Measurements from ENCODE around the gene RYR2.

Gene RYR2

GRCh38 chr1:237041795-237042525 lies at the start of gene RYR2:
RYR2 (plus strand) TSS chr1:237042184; CDS start chr1:237042522, 338 bp downstream.
- no peak for DNase-seq (ENCODE audit: low read depth, low spot score)

- DNase-seq (ENCODE audit: low read depth, low spot score): no peak
Observed at GRCh38 chr1:236992449-236992848, 49.5 kb upstream of the RYR2 start.

GRCh38 chr1:236994450-236994849 lies 47.5 kb upstream of the RYR2 start:
- no peak for DNase-seq (ENCODE audit: low read depth, low spot score)

DNA sequence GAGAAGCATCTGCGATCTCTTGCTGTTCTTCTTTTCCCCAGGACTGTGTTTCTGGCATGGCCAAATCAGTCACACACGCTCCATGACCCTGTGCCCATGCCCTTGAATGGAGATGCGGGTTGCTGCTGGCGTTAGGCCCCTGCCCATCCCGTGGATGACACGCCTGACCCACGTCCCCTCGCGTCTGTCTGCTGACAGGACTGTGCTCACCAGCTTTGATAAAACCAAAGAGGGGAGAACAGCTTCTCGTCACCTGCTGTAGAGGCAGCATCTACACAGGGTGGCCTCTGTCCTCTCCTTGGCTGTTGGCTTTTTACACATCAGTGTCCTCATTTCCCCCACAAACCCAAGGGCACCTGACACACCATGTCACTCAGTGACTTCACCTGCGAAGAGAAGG lies 44.6 kb upstream of the RYR2 start:
- no peak for DNase-seq (ENCODE audit: low read depth, low spot score)

- DNase-seq (ENCODE audit: low read depth, low spot score): no peak
Observed at GRCh38 chr1:236997882-236998281, 44.1 kb upstream of the RYR2 start.

- no peak for DNase-seq (ENCODE audit: low read depth, low spot score)
Observed at GRCh38 chr1:236998546-236998945, 43.4 kb upstream of the RYR2 start.

GRCh38 chr1:237000191-237000590 lies 41.8 kb upstream of the RYR2 start:
- no peak for DNase-seq (ENCODE audit: low read depth, low spot score)

- no peak for DNase-seq (ENCODE audit: low read depth, low spot score)
Observed at GRCh38 chr1:237003516-237003915, 38.5 kb upstream of the RYR2 start.

DNA sequence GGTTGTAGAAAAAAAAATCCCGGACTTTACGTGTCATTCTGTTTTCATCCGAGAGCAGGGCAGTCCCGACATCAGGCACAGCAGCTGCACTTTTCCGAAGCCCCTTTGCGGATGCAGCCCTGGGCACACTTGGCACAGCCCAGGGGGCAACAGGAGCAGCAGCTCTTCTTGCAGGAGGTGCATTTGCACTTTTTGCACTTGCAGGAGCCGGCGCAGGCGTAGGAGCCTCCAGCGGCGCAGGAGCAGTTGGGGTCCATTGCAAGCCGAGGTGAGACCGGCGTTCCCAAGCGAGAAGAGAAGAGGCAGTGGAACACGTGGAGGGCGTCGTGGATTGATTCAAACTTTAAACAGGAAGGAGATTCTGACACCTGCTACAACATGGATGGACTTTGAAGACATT lies 37.9 kb upstream of the RYR2 start, which contains the start of gene MT1HL1:
Gene MT1HL1, minus strand, starts transcription at position 326 of the 400 bp plus-strand sequence. Its CDS starts 69 bp downstream, at position 257.
- no peak for DNase-seq (ENCODE audit: low read depth, low spot score)

DNA sequence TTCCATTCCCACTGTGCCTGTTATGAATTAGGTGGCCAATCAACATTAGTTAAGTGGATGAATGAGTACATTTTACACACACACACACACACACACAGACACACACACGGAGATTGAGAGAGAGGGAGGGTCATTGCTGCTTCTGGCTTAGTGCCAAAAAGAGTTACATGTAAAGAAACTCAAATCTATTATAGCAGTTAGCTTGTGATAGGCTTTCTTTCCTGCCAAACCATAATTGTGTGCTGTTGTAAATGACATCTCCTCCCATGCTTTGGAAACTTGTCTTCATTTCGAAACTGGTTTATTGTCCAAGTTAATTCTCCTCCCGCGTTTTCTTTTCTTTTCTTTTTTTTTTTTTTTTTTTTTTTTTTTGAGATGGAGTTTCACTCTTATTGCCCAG lies 36.3 kb upstream of the RYR2 start:
- DNase-seq (ENCODE audit: low read depth, low spot score): no peak

DNA sequence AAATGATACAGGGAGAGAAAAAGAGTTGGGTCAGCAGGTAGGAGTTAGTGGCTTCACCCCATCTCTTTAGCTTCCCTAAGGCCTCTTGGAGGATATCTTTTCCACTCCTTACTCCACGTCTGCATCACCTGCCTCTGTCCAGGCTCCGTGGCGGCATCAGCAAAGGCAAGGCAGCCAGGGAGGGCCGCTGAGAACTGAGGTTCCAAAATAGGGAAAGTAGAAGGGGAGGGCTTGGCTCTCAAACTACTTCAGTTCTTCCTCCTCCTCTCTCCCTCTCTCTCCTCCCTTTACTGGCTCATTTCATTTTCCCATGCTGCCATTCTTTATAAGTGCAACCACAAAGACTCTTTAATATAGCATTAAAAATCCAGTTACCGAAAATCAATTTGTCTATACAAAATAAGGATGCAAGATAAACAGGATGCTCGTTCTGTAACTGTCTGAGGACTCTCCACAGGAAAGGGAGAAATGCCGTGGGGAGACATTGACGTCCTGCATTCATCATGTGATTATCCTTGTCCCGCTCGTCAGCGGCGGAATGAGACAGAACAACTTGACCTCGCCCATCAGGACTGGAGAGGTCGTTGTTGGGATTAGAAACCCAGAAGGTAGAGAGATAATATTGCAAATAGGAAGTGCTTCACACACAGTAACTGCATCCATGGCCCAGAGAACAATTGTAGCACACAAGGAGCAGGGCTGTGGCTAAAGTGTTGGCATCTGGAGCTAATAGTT lies 34.7 kb upstream of the RYR2 start:
- DNase-seq (ENCODE audit: low read depth, low spot score): no peak

GRCh38 chr1:237009611-237010010 lies 32.4 kb upstream of the RYR2 start:
- DNase-seq (ENCODE audit: low read depth, low spot score): no peak

DNA sequence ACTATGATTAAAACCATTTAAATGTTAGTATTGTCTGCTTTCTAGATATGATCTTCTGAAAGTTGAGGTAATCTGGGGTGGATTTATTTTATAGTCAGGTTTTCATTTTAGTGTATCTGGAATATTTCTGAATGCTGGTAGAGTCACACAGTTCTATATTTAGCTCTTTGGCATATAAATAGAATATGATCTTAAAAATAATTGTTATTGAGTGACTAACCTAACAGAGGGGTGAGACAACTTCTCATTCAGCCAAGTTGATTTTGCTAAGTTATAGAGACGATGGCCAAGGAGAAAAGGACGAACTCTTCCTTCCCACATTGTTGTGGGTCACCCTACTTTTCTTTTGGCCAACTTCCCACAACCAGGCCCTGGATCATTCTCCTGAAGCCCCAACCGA lies 30.6 kb upstream of the RYR2 start:
- DNase-seq (ENCODE audit: low read depth, low spot score): no peak

DNA sequence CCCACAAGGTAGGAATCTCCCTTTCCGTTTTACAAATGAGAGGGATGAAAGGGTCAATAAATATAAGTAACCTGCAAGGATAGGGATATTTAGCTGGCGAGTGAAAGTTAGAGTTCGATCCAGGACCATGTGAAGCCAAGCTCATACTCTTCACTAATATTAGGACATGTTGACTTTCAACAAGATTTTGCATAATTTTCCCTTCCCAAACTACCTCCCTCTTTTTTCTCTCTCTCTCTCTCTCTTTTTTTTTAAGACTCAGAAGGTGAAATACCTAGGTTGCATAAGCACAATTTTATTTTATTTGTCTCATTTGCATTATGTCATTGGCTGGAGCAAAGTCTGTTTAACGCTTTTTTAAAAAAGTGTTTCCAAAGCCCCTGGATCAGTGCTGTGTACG lies 29.6 kb upstream of the RYR2 start:
- DNase-seq (ENCODE audit: low read depth, low spot score): no peak

- no peak for DNase-seq (ENCODE audit: low read depth, low spot score)
Observed at GRCh38 chr1:237012788-237013383, 29.1 kb upstream of the RYR2 start.

DNA sequence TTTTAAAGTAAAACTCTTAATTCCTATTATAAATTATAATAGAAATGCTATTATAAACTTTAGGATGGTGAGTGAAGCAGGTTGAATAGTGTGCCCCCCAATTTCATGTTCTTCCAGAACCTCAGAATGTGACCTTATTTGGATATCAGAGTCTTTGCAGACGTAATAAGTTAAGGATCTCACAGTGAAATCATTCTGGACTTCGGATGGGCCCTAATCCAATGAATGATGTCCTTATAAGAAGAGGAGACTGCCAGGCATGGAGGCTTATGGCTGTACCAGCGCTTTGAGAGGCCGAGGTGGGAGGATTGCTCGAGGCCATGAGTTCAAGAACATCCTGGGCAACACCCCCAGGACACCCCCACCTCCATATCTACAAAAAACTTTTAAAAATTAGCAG lies 28.4 kb upstream of the RYR2 start:
- no peak for DNase-seq (ENCODE audit: low read depth, low spot score)

DNA sequence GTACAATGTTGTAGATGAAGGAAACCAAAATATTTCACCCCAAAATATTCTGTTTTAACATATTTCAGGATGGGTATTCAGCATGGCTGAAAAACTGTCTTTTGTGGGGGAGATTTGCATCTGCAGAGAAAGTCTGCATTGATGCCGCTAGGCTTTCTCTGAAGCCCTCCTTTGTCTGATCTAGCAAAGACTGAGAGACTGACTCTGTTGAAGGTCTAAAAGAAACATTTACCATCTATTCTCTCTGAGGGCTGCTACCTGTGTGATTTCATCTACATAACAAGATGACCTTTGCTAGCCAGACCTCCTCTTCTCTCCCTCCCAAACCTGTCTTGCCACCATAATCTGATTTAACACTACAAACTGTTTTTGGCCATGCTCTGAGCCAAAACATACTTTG lies 25.4 kb upstream of the RYR2 start:
- no peak for DNase-seq (ENCODE audit: low read depth, low spot score)

DNA sequence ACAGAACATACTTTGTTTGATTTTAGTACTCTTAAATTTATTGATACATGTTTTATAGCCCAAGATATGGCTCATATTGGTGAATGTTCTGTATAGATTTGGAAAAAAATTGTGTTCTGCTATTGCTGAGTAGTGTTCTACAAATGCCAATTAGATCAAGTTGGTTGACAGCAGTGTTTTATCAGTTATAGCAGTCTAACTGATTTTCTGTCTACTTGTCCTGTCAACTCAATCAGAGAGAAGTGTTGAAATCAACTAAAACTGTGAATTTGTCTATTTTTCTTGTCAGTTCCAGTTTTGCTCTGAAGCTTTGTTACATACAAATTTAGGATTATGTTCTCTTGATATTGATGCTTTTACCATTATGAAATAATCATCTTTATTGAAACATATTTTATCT lies 23.1 kb upstream of the RYR2 start:
- DNase-seq (ENCODE audit: low read depth, low spot score): no peak

GRCh38 chr1:237025358-237026074 lies 16.5 kb upstream of the RYR2 start:
- DNase-seq (ENCODE audit: low read depth, low spot score): no peak

DNA sequence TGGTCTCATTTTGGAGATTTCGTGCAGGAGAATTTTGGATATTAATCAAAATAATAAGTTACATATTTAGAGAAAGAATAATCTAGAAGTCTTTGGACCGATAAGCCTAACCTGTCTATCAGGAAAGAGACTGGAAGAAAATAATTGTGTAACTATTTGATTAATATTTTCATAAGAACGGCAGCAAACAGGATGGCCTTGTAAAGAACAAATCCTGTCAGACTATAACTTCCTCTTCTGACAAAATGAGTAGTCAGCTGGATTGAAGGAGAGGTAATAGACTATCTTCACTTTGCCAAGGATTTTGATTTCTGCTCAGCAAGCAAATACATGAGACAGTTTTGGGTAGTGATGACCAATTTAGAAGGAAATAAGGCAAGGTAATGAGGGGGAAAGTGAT lies 12.7 kb upstream of the RYR2 start:
- DNase-seq (ENCODE audit: low read depth, low spot score): no peak

GRCh38 chr1:237029850-237030535 lies 12.0 kb upstream of the RYR2 start:
- no peak for DNase-seq (ENCODE audit: low read depth, low spot score)

DNA sequence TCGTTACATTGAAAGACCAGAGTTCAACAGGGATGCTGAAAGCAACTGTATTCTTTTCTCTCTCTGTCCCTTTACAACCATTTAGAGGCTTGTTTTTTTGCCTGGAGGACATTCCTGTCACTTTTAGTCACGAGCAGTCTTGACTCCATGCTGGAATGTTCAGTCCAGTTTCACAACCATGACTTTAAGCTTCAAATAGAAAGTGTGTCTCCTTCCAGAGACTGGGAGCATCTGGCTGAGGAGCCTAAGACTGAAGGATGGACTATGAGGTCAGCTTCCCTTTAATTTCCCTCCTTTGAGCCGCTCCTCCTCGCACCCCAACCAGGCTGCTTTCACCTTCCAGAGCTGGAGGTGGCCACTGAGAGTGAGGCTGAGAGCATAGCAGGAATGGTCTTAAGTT lies 10.5 kb upstream of the RYR2 start:
- DNase-seq (ENCODE audit: low read depth, low spot score): no peak
